GM19023 (cell line): ENCODE measurements around the gene SUSD4.

Source experiments
- ATAC-seq: cut with Tn5 transposase; IDR thresholded peaks from one replicate; pipeline ENCODE4 v1.9.1; 2021; ENCODE audit warnings: mild to moderate bottlenecking, moderate library complexity; ENCODE audit not compliant: unreplicated experiment

Gene SUSD4

GRCh38 chr1:223233410-223234169, 130.4 kb downstream of the SUSD4 start:
- ATAC-seq = no peak

GRCh38 chr1:223233019-223233409, 131.0 kb downstream of the SUSD4 start:
- ATAC-seq = no peak

GRCh38 chr1:223231581-223231980, 132.4 kb downstream of the SUSD4 start:
- ATAC-seq = no peak

- ATAC-seq = no peak
Measured at GRCh38 chr1:223231011-223231572, 132.9 kb downstream of the SUSD4 start.

- ATAC-seq = no peak
Measured at GRCh38 chr1:223230161-223230881, 133.7 kb downstream of the SUSD4 start.

GRCh38 chr1:223229756-223230155, 134.2 kb downstream of the SUSD4 start:
- no peak for ATAC-seq

- ATAC-seq = no peak
Measured at GRCh38 chr1:223228931-223229528, 134.9 kb downstream of the SUSD4 start.

GRCh38 chr1:223228201-223228600, 135.8 kb downstream of the SUSD4 start:
- no peak for ATAC-seq

GRCh38 chr1:223227486-223228196, 136.3 kb downstream of the SUSD4 start:
- ATAC-seq = no peak

- ATAC-seq = no peak
Measured at GRCh38 chr1:223227031-223227430, 136.9 kb downstream of the SUSD4 start.

- no peak for ATAC-seq
Measured at GRCh38 chr1:223226271-223226670, 137.7 kb downstream of the SUSD4 start.

- no peak for ATAC-seq
Measured at GRCh38 chr1:223225481-223225880, 138.5 kb downstream of the SUSD4 start.

- no peak for ATAC-seq
Measured at GRCh38 chr1:223225061-223225460, 138.9 kb downstream of the SUSD4 start.

- no peak for ATAC-seq
Measured at GRCh38 chr1:223224465-223224864, 139.5 kb downstream of the SUSD4 start.

GRCh38 chr1:223223091-223223995, 140.6 kb downstream of the SUSD4 start:
- ATAC-seq = no peak

GRCh38 chr1:223222377-223222776, 141.6 kb downstream of the SUSD4 start:
- no peak for ATAC-seq

GRCh38 chr1:223221686-223222085, 142.3 kb downstream of the SUSD4 start:
- ATAC-seq = no peak

GRCh38 chr1:223219846-223220610, 143.9 kb downstream of the SUSD4 start:
- no peak for ATAC-seq

- ATAC-seq = no peak
Measured at GRCh38 chr1:223219318-223219635, 144.7 kb downstream of the SUSD4 start.
